Spleen (tissue), 11 donors: ENCODE data around the gene RBM17. TPM values are rescaled to one million over a fixed set of nuclear protein-coding genes. Genes with fewer than 3 reads are reported as not detected.

Experiments
- DNase-seq: peaks from one replicate; pipeline ENCODE4 v3.0.0-alpha.2; 2020
- H3K27ac ChIP-seq, 8 donors: fragments of 200-600 bp; sonication (generic) in 7 of 8; 1 replicate in 4 of 8; 2 replicates in 4 of 8; pipeline versions ENCODE4 v1.5.0 to v1.8.0; 2016 to 2021; ENCODE audit warnings: inconsistent platforms in 4 of 8, mild to moderate bottlenecking in 4 of 8, moderate library complexity in 1 of 8
- H3K27me3 ChIP-seq, 7 donors: fragments of 200-600 bp; sonication (generic) in 6 of 7; replicated peaks in 1 of 7; 1 replicate in 4 of 7; 2 replicates in 3 of 7; pipeline versions ENCODE4 v1.5.0 to v1.8.0; 2016 to 2021; ENCODE audit warnings: inconsistent platforms in 3 of 7, mild to moderate bottlenecking in 1 of 7
- H3K36me3 ChIP-seq, 6 donors: fragments of 200-600 bp; sonication (generic) in 5 of 6; 1 replicate in 4 of 6; 2 replicates in 2 of 6; pipeline versions ENCODE4 v1.5.0 to v1.8.0; 2016 to 2021; ENCODE audit warnings: inconsistent platforms in 2 of 6
- H3K4me1 ChIP-seq, 6 donors: fragments of 200-600 bp; sonication (generic) in 5 of 6; 1 replicate in 3 of 6; 2 replicates in 3 of 6; pipeline versions ENCODE4 v1.5.0 to v1.8.0; 2016 to 2021; ENCODE audit warnings: inconsistent platforms in 3 of 6
- H3K4me3 ChIP-seq, 8 donors: fragments of 200-600 bp; sonication (generic) in 7 of 8; 1 replicate in 4 of 8; 2 replicates in 4 of 8; pipeline versions ENCODE4 v1.5.0 to v1.8.0; 2016 to 2021; ENCODE audit warnings: inconsistent platforms in 4 of 8, mild to moderate bottlenecking in 4 of 8, moderate library complexity in 2 of 8
- H3K9me3 ChIP-seq, 8 donors: fragments of 200-600 bp; sonication (generic) in 7 of 8; 1 replicate in 4 of 8; 2 replicates in 4 of 8; pipeline versions ENCODE4 v1.5.0 to v1.8.0; 2016 to 2021; ENCODE audit warnings: inconsistent platforms in 4 of 8
- POLR2A ChIP-seq, 3 donors: fragments of 450-650 bp; IDR thresholded peaks; one replicate each; pipeline ENCODE4 v1.5.1; 2017; ENCODE audit warnings: antibody characterized with exemption in 3 of 3, mild to moderate bottlenecking in 1 of 3
- POLR2AphosphoS5 ChIP-seq, 3 donors: sonication (generic); formaldehyde crosslinking; IDR thresholded peaks; one replicate each; pipeline ENCODE4 v1.5.1; 2017; ENCODE audit warnings: antibody characterized with exemption in 3 of 3
- WGBS, 5 donors: extraction: QIAGEN DNeasy Blood & Tissue Kit in 3 of 5; methylation state at CpG; one replicate each; pipeline versions ENCODE4 v1.1.5 to v1.1.7; 2013 to 2018; 5-methylcytosine and 5-hydroxymethylcytosine counted together
- intact Hi-C: fragments of 100-400 bp; cut with DNase I; formaldehyde crosslinking; loops from one replicate; pipeline ENCODE4 v1.15.0; 2023; ENCODE audit warnings: low total_unique reads
- polyA plus RNA-seq, 3 donors: library from polyadenylated mRNA; stranded (reverse); fragments of 200-250 nt; gene quantifications; one replicate each; pipeline ENCODE4 v1.2.1, GENCODE V29; 2013
- total RNA-seq, 7 donors: library from RNA; depleted of rRNA in 3 of 7; stranded (reverse); fragments of >200 nt in 3 of 7; fragmentation: NEBNext Ultra II Directional in 4 of 7; extraction: Animal tissue kit (Norgen Biotek cat#: 25700) in 4 of 7; gene quantifications; one replicate each; pipeline versions ENCODE4 v1.1.0 to v1.2.1, GENCODE V29; 2016 to 2021
- TF ChIP-seq, protein P1 (sequence below), 11 experiments: fragments of 200-600 bp in 7 of 11; fragments of 450-650 bp in 4 of 11; sonication (generic) in 4 of 11; IDR thresholded peaks in 8 of 11; conservative IDR thresholded peaks in 3 of 11; 1 replicate in 7 of 11; 2 replicates in 4 of 11; pipeline versions ENCODE4 v1.4.0 to v1.8.0; 2016 to 2021; ENCODE audit warnings: antibody characterized with exemption in 11 of 11, inconsistent platforms in 4 of 11, mild to moderate bottlenecking in 1 of 11
- donor health status: healthy with polysubstance abuse.
- donor health status: DM: no; HTN: no; CAD: no; lungs with moderate emphysema.
- donor health status: DM: no; HTN: no; CAD: no.
- donor health status: Bipolar disorder and iron deficiency.
- donor health status: healthy.
- donor health status: DM: no; HTN: no; CAD: no.
- donor health status: DM: yes; HTN: yes; CAD: no.

Gene RBM17
- total and polyA plus RNA-seq, 10 donors = 63.1 to 140 (median 111) TPM

DNA sequence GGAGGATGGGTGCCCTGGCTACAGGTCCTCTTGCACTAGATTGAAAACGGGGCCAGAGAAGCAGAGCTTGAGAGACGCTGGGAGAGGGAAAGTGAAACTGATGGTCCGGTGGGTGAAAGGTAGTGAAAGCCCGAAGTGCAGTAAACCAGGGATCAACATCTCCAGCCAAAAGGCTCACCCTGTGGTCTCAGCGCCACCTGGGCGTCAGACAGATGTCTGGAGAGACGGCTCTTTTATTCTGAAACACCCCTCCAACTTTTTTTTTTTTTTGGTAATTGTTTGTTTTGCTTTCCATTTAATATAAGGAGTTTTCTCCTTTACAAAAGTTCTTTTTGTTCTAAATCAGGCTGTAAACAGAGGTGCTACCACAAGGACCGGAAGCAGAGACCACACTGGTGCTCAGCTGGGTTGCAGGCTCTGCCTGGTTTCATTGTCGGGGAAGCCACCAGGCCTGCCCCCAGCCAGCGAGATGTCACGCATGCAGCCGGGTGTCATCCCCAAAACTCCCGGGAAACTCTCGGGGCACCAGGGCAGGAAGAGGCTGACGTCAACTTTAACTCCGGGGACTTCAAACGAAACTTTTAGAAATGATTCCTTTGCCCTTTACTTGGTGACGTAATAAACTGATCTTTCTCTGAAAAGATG, 37.9 kb upstream of the RBM17 start:
- intact Hi-C loops = no loop called here
- Histone ChIP-seq H3K27ac (peak overlapping the region; percentile 79 to 94 (median 85)), H3K4me3 (peak overlapping the region; percentile 8 to 65 (median 26)), H3K27me3 (no peaks in the 10 kb centered on the region), H3K36me3 (no peaks in the 10 kb centered on the region), H3K9me3 (no peaks in the 10 kb centered on the region), H3K4me1 (peaks cover 50 to 91% (median 68%) of the 10 kb centered on the region in 6 donors)
- peak; percentile 94 for DNase-seq
- TF ChIP-seq, protein P1, sequence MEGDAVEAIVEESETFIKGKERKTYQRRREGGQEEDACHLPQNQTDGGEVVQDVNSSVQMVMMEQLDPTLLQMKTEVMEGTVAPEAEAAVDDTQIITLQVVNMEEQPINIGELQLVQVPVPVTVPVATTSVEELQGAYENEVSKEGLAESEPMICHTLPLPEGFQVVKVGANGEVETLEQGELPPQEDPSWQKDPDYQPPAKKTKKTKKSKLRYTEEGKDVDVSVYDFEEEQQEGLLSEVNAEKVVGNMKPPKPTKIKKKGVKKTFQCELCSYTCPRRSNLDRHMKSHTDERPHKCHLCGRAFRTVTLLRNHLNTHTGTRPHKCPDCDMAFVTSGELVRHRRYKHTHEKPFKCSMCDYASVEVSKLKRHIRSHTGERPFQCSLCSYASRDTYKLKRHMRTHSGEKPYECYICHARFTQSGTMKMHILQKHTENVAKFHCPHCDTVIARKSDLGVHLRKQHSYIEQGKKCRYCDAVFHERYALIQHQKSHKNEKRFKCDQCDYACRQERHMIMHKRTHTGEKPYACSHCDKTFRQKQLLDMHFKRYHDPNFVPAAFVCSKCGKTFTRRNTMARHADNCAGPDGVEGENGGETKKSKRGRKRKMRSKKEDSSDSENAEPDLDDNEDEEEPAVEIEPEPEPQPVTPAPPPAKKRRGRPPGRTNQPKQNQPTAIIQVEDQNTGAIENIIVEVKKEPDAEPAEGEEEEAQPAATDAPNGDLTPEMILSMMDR (IDR thresholded peaks at IDR 0.05 in 8 of 11, conservative IDR thresholded peaks at IDR 0.05 in 3 of 11) = peak in 9 of 11 experiments; percentile 12 to 52 (median 38)
- TF ChIP-seq POLR2AphosphoS5 (IDR thresholded peaks at IDR 0.05) (peak; percentile 84 to 85 (median 84)), POLR2A (IDR thresholded peaks at IDR 0.05) (no peak)
- WGBS, 5 donors = 1 to 2% (median 1%) methylated on average over 18 of the region's 18 CpGs

DNA sequence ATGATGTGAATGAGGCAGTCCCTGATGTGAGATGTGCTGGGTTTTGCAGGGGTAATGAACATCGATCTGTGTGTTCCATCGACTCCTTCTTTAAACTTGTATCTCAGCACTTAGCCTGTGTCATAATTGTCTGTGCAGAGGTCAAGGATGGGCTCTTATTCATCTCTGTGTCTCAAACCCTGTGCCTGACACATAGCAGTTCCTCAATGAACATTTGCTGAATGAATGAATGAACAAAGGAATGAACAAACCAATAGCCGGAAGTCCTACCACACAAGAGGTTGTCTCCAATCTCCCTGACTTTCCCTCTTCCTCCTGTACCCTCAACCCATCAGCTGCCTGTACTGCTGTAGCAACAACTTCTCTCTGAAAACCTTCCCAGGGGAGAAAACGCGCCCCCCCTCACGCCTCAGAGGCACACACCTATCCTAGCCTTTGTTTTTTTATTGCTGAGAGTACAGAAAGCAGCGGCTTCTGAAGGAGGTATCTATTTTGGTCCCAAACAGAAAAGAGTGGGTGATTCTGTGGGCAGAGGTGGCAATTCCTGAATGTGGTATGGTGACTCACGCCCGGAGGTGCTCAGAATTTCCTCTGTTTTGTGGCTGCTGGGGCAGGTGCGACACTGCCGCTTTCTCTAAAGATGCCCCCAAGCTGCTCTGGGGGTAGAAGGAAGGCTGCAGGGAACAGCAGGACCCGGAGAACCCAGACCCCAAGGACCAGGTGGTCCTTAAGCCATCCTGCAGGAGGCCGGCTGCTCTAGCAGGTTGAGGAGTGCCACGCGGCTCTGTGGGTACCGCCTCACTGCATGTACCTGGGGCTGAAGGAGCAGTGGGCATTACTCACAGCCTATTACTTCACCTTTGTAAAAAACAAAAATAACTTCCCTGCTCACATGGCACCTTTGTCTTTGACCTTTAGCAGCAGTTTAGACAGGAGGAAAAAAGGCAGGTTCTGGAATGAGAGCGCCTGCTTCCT, 36.3 kb upstream of the RBM17 start:
- WGBS, 5 donors = 37 to 57% (median 42%) methylated on average over 15 to 17 of the region's 17 CpGs
- Histone ChIP-seq H3K27me3 (no peaks in the 10 kb centered on the region), H3K4me3 (peak overlapping the region in 1 of 8 donors; percentile 29), H3K27ac (peak overlapping the region; percentile 22 to 94 (median 85)), H3K4me1 (peaks cover 55 to 94% (median 81%) of the 10 kb centered on the region in 6 donors), H3K36me3 (no peaks in the 10 kb centered on the region), H3K9me3 (no peaks in the 10 kb centered on the region)
- peak in 2 of 3 donors; percentile 39 to 50 for TF ChIP-seq POLR2AphosphoS5 (IDR thresholded peaks at IDR 0.05)
- no peak for TF ChIP-seq POLR2A (IDR thresholded peaks at IDR 0.05)
- intact Hi-C loops = no loop called here
- DNase-seq = peak; percentile 83

DNA sequence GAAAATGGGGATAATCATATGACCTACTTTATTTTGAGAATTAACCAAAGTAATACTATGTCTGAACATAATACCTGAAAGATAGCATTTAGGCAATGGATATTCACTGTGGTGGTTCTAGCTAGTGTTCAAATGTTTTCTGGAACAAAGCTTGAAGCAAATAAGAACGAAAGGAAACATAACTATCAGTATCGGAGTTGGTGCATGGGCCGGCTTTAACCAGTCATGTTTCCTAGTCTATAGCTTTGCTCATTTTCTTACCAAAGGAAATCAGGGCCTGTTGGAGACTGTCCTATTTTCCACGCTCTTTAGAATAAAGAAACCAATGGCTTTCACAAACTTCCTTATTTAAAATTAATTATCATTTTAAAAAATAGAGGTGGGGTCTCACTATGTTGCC, 35.5 kb upstream of the RBM17 start:
- H3K36me3 ChIP-seq = no peaks in the 10 kb centered on the region
- peaks cover 63 to 95% (median 88%) of the 10 kb centered on the region in 6 donors for H3K4me1 ChIP-seq
- intact Hi-C loops = no loop called here
- H3K27ac ChIP-seq = peak overlapping the region in 7 of 8 donors; percentile 59 to 94 (median 86)
- H3K9me3 ChIP-seq = no peaks in the 10 kb centered on the region
- TF ChIP-seq POLR2AphosphoS5 (IDR thresholded peaks at IDR 0.05) = no peak
- no peak for TF ChIP-seq POLR2A (IDR thresholded peaks at IDR 0.05)
- TF ChIP-seq, protein P1 (IDR thresholded peaks at IDR 0.05 in 8 of 11, conservative IDR thresholded peaks at IDR 0.05 in 3 of 11) = no peak
- WGBS, 5 donors = 46 to 76% (median 69%) methylated on average over 4 of the region's 4 CpGs
- H3K4me3 ChIP-seq = peak overlapping the region in 1 of 8 donors; percentile 29
- no peaks in the 10 kb centered on the region for H3K27me3 ChIP-seq
- no peak for DNase-seq

DNA sequence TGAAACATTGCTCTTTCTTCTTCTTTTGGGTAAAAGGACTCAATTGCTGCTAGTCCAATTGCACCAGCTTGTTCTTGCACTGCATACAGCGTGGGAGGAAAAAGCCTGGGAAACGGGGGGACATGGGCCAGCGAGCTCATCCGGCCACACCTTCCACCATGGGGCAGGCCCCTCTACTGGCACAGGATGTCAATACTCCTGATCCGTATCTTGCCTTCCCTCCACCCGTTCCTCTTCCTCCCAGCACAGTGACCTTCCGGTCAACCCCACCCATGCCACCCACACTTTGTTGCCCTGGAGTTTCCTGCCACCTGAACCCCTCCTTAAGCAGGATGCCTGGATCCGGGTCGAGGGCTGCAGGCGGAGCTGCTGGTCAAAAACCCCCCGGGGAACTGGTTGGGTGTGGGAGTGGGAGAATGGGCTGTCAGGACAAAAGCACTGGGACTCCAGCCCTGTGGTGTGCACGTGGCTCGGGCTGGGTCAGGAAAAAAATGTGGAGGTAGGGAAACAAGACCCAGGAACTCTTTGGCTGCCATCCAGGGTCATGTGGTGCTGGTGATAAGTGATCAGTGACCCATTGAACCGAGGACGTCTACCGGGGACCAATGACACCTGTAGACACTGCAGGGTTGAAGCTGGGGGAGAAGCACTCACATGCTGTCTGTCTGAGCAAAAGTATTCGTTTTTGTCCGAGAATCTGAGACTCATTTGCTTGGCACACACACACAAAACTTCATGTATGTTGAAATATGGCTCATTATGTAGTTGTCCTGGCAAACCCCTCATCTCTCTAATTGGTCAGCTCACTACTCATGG, 34.8 kb upstream of the RBM17 start:
- intact Hi-C loops = no loop called here
- no peaks in the 10 kb centered on the region for H3K36me3 ChIP-seq
- H3K9me3 ChIP-seq = no peaks in the 10 kb centered on the region
- WGBS, 5 donors = 19 to 33% (median 25%) methylated on average over 18 of the region's 18 CpGs
- TF ChIP-seq POLR2A (IDR thresholded peaks at IDR 0.05) = no peak
- peak; percentile 68 to 82 (median 80) for TF ChIP-seq POLR2AphosphoS5 (IDR thresholded peaks at IDR 0.05)
- H3K4me3 ChIP-seq = peak overlapping the region in 1 of 8 donors; percentile 22
- peak; percentile 81 for DNase-seq
- H3K27ac ChIP-seq = peak overlapping the region; percentile 54 to 94 (median 85)
- peaks cover 68 to 95% (median 87%) of the 10 kb centered on the region in 6 donors for H3K4me1 ChIP-seq
- H3K27me3 ChIP-seq = no peaks in the 10 kb centered on the region
